Right ventricle myocardium inferior (tissue), 1 donor: ENCODE results near the gene CIAO3. TPM values are rescaled to one million over a fixed set of nuclear protein-coding genes. Genes with fewer than 3 reads are reported as not detected.
"Not testable (repeated sequence)": the region's sequence is repeated elsewhere in the genome, so short reads cannot be mapped to it uniquely, and the experiment has no call there.

Experiments
- ATAC-seq: fragments of 200-7000 bp; cut with Tn5 transposase; one replicate; pipeline ENCODE4 v1.9.1; 2020; ENCODE audit warnings: mild to moderate bottlenecking, moderate library complexity
- DNase-seq: peaks from one replicate; pipeline ENCODE4 v3.0.0; 2021; ENCODE audit errors: missing footprints
- intact Hi-C: fragments of 100-400 bp; cut with DNase I; formaldehyde crosslinking; loops from one replicate; pipeline ENCODE4 v1.11.0; 2022
- total RNA-seq: library from RNA; stranded (reverse); fragmentation: NEBNext Ultra II Directional; extraction: Animal tissue kit (Norgen Biotek cat#: 25700); gene quantifications from one replicate; pipeline ENCODE4 v1.2.1, GENCODE V29; 2021
- donor health status: DM: no; HTN: yes; CAD: no; lungs with severe emphysema.

The CIAO3 gene
- total RNA-seq, 1 donor from 2014 or later = 32.2 TPM

GRCh38 chr16:718922-719321, 21.9 kb downstream of the CIAO3 start:
- DNase-seq (no peak), ATAC-seq (no peak)
- intact Hi-C loops = no loop called here

- ATAC-seq (no peak), DNase-seq (no peak)
- intact Hi-C loops = no loop called here
Measured at GRCh38 chr16:718389-718788, 22.4 kb downstream of the CIAO3 start.

GRCh38 chr16:717450-718245, 23.1 kb downstream of the CIAO3 start:
- ATAC-seq (no peak), DNase-seq (no peak)
- intact Hi-C loops = no loop called here

- intact Hi-C loops = no loop called here
- ATAC-seq (no peak), DNase-seq (no peak)
Measured at GRCh38 chr16:716768-717325, 23.9 kb downstream of the CIAO3 start.

DNA sequence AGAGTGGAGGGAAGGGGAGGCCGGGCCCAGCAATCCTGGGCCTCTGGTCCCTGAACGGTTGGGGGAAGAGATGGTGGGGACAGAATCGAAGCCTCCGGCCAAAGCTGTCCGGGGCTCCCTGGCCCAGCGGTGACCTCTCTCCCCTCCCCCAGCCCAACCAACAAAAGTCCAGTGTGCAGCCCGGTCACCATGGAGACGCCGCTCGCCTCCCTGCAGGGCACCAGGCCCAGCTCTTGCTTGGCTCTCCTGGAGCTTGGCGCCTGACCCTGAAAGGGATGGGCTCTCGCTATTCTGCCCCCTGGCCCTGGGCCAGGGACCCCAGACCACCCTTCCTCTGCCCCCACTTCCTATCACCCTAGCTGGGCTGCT, 24.6 kb downstream of the CIAO3 start:
- ATAC-seq (no peak), DNase-seq (no peak)
- intact Hi-C loops = no loop called here

DNA sequence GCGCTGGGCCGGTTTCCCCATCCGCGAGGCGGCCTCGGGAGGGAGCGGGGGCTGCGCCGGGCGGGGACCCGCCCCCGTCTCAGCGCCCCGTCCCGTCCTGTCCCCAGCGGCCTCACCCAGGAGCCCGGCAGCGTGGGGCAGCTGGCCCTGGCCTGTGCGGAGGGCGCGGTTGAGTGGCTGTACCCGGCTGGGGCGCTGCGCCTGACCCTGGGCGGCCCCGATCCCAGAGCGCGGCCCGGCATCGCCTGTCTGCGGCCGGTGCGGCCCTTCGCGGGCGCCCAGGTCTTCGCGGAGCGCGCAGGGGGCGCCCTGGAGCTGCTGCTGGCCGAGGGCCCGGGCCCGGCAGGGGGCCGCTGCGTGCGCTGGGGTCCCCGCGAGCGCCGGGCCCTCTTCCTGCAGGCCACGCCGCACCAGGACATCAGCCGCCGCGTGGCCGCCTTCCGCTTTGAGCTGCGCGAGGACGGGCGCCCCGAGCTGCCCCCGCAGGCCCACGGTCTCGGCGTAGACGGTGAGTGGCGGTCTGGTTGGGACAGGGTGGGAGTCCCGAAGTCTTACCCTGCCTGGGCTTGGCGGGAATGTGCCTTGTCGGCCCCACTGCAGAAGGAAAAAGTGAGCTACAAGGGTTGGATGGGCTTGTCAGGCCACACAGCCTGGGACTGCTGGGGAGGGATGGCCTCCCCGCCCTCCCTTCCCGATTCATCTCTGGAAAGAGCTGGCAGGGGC, 25.2 kb downstream of the CIAO3 start:
- intact Hi-C loops = loop anchor here (2.0 kb wide), 1 partner anchor 25 kb away; the partner anchor contains the start of gene CIAO3
- no peak for ATAC-seq
- DNase-seq = no peak

DNA sequence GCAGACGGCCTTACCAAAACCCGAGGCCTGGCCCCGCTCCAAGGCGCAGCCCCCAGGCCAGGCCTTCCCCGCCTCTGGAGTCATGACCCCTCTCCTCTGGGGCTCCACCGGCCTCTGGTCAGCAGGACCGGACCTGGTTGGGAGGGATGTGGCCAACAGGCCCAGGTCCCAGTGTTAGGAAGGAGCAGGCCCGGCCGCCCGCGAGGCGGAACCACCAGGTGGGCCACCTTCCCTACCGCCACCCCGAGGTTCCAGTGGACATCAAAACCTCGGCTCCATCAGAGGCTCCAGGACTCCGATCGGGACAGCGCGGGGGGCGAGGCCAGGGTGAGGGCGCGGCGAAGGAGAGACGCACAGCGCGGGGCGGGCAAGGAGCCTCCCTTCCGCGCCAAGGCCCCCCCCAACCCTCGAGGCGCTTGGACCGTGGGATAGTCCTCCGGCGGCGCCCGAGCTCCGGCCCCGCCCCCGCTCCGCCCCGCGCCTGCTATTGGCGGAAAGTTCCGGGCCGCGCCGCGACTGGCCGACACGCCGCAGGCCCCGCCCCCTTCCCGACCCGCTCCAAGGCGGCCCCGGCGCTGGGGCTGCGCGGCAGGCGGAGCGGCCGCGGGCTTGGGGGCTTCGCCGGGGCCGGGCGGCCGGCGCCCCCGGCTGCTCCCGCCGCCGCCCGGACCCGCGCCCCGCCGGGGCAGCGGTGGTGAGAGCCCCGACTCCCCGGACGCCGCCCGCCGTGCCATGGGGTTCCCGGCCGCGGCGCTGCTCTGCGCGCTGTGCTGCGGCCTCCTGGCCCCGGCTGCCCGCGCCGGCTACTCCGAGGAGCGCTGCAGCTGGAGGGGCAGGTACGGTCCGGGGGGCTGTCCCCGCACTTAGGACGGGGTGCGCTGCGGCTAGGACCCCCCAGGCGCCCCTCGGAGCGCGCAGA, 26.0 kb downstream of the CIAO3 start, which contains the start of gene METRN:
Gene METRN, plus strand, starts transcription at position 561 of the 919 bp plus-strand sequence. Its CDS starts 172 bp downstream, at position 733.
- intact Hi-C loops = loop anchor here (2.0 kb wide), 1 partner anchor 26 kb away; the partner anchor contains the start of gene CIAO3
- ATAC-seq (peak; percentile 93), DNase-seq (peak; percentile 96)

GRCh38 chr16:714079-714478, 26.7 kb downstream of the CIAO3 start:
- intact Hi-C loops = loop anchor here (2.0 kb wide), 1 partner anchor 27 kb away; the partner anchor contains the start of gene CIAO3
- no peak for DNase-seq

GRCh38 chr16:712740-713250, 28.0 kb downstream of the CIAO3 start:
- DNase-seq, intact Hi-C loops, ATAC-seq: not testable (repeated sequence)

More at GRCh38 chr16:714079-714478, 26.7 kb downstream of the CIAO3 start:
- ATAC-seq = no peak

GRCh38 chr16:711548-712320, 29.1 kb downstream of the CIAO3 start:
- ATAC-seq (peak; percentile 66), DNase-seq (peak; percentile 90)
- intact Hi-C loops = loop anchor here (1.0 to 2.0 kb wide), 2 partner anchors 73 to 344 kb away; no protein-coding TSS in a partner anchor

DNA sequence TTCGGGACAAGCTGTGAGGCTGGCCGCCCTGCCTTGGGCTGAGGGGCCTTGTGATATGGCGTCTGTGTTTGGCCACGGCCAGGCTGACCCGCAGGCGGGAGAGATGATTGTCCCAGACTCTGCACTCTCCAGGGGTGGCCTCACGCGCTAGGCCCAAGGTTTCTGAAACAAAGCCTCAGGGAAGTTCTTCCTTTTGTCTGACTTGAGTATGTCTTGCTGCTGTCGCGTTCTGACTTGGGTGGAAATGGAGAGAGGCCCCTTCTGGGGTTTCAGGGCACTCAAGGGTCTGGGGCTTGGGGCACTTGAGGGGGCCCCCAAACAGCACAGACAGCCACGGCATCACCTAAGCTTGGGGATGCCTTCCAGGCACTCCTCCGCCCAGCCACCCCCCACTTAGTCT, 29.7 kb downstream of the CIAO3 start:
- DNase-seq (no peak), ATAC-seq (no peak)
- intact Hi-C loops = loop anchor here (1.0 to 2.0 kb wide), 2 partner anchors 74 to 344 kb away; no protein-coding TSS in a partner anchor

GRCh38 chr16:710500-711075, 30.2 kb downstream of the CIAO3 start:
- ATAC-seq (no peak), DNase-seq (no peak)
- intact Hi-C loops = loop anchor here (1.0 to 2.0 kb wide), 2 partner anchors 74 to 345 kb away; no protein-coding TSS in a partner anchor

DNA sequence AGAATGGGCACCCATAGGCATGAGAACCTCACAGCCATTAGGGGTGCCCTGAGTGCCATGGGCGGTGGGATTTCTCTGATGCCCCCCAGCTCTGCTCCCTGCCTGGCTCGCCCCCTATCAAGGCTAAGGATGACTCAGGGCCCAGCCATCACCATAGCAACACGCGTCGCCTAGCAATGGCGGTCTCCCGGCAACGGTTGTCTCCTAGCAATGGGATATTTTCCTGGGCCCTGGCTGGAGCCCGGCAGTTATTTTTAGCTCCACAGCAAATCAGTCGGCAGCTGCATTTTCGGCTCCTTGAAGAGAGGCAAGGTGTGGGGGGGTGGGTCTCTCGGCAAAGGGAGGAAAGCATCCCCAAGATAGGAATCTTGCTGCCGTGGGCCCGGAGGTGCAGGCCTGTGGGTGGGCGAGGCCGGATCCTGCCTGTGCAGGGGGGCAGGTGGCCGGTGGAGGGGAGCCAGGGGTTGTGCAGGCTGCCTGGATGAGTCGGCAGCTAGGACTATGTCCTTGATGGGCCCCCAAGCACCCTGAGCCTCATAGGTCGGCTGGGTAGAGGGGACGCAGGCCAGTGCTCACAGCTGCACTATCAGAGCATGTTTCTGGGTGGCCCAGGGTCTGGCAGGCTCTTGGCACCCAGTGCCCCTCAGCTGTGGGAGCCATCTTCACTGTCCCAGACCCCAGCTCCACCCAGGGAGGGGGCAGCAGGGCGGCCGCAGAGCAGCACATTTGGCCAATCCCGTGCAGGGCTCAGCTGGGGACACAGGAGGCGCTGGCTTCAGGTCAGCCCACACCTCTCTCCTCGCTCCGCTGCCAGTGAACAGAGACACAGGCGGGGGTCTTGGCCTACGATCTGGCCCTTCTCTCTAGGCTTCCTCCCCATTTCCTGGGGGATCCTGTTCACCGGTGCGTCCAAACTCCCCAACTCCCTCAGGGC, 31.0 kb downstream of the CIAO3 start:
- DNase-seq (no peak), ATAC-seq (no peak)
- intact Hi-C loops = loop anchor here (2.0 kb wide), 1 partner anchor 75 kb away; no protein-coding TSS in a partner anchor

DNA sequence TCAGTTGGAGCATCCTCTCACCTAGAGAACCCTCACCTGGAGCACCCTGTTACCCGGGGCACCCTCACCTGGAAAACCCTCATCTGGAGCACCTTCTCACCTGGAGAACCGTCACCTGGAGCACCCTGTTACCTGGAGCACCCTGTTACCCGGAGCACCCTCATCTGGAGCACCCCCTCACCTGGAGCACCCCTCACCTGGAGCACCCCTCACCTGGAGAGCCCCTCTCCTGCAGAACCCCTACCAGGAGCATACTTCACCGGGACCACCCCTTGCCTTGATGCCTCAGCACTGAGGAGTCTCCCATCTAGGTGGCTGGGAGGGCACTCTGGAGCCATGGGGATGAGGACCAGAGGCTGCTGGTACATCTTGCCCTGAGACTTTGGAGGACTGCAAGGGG, 31.8 kb downstream of the CIAO3 start:
- intact Hi-C loops = no loop called here
- DNase-seq = no peak
- no peak for ATAC-seq

DNA sequence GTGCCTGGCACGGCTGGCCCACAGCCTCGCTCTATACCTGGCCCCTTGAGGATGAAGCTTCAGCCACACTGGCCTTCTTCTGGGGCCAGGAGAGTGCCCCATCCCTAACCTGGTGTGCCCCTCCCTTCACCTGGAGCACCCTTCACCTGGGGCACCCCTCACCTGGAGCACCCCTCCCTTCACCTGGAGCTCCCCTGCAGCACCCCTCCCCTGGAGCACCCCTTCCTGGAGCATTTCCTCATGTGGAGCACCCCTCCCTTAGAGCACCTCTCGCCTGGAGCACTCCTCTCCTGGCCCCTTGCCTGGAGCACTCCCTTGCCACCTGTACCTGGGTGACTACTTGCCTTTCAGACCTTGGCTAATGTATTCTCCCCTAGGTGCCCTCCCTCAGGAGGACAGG, 32.8 kb downstream of the CIAO3 start:
- intact Hi-C loops = no loop called here
- ATAC-seq (no peak), DNase-seq (no peak)

DNA sequence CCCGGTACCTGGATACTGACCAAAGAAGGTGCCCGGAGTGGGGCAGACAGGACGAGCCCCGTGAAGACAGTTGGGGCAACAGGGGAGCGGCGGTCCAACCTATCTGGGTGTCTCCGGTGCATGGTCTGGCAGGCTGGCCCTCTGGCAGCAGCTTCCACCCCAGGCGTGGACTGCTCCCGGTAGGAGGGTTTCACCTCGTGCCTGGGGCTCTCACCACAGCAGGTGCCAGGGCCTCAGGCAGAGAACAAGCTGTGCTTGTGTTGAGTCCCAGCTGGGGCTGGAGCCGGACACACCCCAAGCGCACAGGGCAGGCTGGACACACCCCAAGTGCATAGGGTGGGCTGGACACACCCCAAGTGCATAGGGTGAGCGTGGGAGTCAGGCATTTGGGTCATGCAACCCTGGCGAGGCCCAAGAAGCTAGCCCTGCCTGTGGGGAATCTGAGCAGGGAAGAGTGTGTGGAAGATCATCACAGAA, 33.7 kb downstream of the CIAO3 start:
- no peak for DNase-seq
- intact Hi-C loops = no loop called here
- no peak for ATAC-seq
